NCI-H748 (cell line): ENCODE data around the gene STX3.
"Not testable (repeated sequence)": the region's sequence is repeated elsewhere in the genome, so short reads cannot be mapped to it uniquely, and the experiment has no call there.

Source experiments
- DNase-seq: peaks from one replicate; lab custom pipeline; 2025; ENCODE audit not compliant: unreplicated experiment; lab: John Stamatoyannopoulos, UW

STX3 gene

GRCh38 chr11:59758401-59759037, 3.3 kb downstream of the STX3 start:
- no peak for DNase-seq

DNA sequence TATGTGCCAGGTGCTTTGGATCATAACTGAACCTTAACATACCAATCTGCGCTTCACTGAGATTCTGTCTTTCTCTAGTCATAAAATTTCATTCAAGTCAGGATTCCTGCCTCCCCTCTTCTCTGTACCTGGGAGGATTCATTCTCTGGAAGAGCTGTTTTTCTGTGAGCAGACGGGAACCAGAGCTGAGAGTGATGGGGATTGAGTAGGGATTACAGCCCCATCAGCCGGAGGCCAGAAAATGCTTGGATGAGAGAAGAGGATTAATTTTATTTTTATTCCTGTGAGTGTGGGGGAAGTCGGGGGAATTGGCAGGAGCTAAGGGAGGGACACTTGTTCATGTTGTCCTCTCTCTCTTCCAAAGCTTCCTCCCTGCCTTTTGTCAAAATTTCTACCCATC, 4.7 kb downstream of the STX3 start:
- no peak for DNase-seq

DNA sequence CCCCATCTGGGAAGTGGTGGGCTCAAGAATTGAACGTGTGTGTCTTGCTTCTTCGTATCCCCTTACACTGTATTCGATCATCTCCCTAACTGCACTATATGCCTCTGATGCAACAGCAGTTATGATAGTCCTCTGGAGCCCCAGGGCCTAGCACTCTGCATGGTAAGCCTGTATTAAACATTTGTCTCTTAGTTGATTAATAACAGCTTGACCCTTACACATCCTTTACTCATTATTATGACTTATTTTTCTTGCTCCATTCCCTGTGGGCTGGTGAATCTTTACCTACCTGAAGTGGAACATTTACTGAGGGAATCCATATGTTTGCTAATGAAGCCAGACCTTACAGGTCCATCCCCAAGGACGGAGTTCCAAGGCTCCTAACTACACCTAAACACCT, 5.6 kb downstream of the STX3 start:
- no peak for DNase-seq

GRCh38 chr11:59761993-59762392, 6.8 kb downstream of the STX3 start:
- DNase-seq = no peak

GRCh38 chr11:59765068-59765735, 10.0 kb downstream of the STX3 start:
- no peak for DNase-seq

DNA sequence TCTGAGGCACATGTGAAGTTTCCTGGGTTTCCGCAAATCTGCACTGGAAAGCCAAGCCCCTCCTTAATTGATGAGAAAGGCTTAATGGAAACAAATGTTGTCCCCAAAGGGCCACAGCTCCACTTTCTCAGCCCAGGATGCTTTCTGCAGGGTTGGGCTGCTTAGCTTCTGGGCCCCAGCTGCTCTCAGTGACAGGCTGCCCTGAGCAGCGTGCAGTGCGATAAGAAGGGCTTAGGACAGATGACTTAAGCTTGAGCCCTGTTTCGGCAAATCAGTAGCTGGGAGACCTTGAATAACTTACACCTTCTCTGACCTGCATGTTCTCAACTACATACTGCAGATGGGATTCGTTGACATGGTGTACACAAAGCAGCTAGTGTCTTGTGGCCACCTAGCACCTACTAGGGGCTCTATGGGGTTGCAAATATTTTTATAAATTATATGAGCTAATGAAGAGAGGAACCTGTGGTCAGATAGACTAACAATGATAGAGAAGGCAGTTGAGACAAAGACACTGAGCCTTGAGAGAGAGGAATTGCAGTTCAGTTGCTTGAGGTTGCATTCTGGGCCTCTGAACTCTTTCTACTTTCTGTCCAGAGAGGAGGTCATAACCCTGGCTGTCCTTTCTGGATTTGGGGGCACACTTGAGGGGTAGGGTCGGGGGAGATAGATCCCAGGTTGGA, 11.5 kb downstream of the STX3 start:
- no peak for DNase-seq

- no peak for DNase-seq
Observed at GRCh38 chr11:59767225-59767611, 12.0 kb downstream of the STX3 start.

DNA sequence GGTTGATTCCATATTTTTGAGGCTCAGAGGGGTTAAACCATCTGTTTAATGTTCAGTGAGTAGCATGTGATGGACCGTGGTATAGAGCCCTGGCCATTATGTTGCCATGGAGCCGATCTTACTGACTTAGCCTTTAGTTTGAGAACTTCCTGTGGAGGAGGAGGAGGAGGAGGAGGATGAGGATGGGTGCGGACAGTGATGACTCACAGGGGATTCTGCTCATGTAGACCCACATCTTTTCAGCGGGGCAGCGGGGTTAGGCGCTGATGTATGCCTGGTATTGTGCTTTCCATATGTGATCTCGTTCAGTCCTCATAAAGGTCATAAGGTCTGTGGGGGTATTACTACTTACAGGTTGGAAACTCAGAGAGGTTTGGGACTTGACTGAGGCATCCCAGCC, 13.9 kb downstream of the STX3 start:
- DNase-seq = no peak

DNA sequence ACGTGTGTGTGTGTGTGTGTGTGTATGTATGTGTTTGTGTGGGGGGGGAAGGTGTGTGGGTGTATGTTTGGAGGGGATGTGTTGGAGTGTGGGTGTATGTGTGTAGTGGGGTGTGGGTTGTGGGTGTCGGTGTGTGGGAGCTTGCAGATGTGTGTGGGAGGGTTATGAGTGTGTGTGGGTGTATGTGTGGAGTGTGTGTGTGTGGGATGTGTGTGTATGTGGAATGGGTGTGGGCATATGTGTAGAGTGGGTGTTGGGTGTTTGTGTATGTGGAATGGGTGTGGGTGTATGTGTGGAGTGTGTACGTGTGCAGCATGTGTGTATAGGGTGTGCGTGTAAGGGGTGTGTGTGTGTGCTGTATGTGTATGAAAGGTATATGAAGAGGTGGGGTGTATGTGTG, 14.7 kb downstream of the STX3 start:
- no peak for DNase-seq

- DNase-seq = no peak
Observed at GRCh38 chr11:59770319-59770718, 15.1 kb downstream of the STX3 start.

GRCh38 chr11:59770869-59771268, 15.7 kb downstream of the STX3 start:
- no peak for DNase-seq

- DNase-seq = no peak
Observed at GRCh38 chr11:59771605-59772004, 16.4 kb downstream of the STX3 start.

- no peak for DNase-seq
Observed at GRCh38 chr11:59773083-59773440, 17.9 kb downstream of the STX3 start.

DNA sequence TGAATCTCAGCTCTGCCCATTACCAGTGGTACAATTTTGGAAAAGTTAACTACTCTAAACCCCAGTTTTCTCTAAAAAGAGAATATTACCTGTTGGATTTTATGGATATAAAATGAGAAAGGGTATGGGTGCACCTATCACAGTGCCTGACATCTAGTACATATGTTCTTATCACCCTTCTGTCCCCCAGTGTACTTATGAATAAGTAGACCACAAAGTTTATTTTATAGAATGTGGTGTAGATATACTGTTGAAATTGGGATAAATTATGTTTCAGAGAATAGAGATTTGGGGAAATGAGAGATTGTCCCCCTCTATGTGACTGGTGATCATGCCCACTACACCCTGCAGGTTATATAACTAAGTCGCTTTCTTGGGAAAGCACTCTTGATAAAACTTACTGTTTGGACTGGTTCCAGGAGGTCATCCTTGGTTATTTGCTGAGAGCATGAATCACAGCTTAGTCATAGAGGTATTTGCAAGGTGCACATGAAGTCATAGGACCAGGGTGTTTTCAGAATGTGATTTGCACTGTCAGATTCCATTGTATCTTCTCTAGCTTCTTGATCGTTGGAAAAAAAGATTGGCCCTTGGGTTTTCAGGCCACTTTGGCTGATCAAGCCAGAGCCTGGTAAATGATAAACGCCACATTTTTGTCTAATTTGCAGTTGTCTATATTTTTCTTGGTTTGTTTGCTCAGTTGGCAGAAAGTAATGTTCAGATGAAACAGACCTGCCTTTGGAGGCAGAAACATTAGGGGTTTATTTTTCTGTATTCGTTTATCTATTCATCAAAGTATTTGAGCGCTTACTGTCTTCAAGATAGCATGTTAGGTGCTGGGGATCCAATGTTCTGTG, 21.3 kb downstream of the STX3 start:
- no peak for DNase-seq

DNA sequence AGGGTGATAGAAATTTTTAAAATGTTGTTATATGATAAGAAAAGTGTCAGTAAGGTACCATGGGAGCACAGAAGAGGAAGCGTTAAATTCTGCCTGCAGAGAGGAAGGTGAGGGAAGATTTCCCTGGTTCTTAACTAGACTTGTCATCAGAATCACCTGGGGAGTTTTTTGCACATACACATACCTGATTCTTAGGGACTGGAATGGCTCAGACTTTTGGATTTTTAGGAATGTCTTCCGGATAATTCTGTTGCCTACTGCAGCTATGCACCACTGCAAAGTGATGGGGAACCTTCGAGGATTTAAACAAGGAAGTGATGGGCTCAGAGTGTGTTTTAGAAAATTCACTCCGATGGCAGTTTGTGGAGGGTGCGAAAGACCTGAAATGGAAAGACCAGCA, 21.9 kb downstream of the STX3 start:
- no peak for DNase-seq

- DNase-seq = no peak
Observed at GRCh38 chr11:59778122-59778521, 22.9 kb downstream of the STX3 start.

DNA sequence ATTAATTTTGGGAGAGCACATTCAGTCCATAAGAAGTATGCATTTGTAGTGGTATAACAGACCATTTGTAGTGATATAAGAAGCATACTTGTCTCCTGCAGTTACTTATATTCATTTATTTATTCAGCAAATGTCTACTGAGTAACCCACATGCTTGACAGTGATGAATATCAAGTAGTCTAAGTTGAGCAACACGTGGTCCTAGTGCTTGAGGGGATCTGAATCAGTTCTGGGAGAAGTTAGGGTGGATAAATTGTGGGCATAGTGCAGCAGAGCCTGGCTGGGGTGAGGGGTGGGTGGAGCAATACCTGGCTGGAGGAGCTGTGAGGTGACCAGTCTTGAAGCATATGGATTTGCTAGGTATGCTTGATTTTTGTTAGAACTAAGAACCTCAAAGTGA, 24.3 kb downstream of the STX3 start:
- no peak for DNase-seq

GRCh38 chr11:59782080-59782479, 26.9 kb downstream of the STX3 start:
- no peak for DNase-seq

DNA sequence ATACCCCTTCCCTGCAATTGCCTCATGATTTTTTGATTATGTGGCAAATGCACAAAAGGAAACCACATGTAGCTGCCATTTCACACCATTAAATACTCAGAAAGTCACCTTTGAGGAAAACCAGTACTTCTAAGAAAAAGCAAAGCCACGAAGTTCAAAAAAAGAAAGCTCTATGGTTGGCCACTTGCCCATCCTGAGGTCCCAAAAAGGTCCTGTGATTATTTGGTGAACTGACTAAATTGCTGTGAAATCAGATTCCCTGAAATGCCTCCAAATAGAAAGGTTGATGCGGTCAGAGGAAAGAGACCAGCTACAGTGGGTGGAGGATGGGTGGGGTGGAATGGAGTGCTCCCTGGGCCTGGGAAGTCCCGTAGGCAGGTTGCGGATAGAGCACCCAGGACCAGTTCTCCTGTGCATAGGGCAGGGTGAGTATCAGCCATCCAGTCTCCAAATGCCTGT, 28.5 kb downstream of the STX3 start:
- no peak for DNase-seq

DNA sequence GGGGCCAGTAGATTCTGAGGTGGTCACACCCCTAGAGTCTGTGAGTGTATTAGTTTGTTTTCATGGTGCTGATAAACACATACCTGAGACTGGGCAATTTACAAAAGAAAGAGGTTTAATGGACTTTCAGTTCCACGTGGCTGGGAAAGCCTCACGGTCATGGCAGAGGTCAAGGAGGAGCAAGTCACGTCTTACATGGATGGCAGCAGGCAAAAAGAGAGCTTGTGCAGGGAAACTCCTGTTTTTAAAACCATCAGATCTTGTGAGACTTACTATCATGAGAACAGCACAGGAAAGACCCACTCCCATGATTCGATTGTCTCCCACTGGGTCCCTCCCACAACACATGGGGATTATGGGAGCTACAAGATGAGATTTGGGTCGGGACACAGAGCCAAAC, 29.3 kb downstream of the STX3 start:
- not testable (repeated sequence) for DNase-seq

- no peak for DNase-seq
Observed at GRCh38 chr11:59785818-59786217, 30.6 kb downstream of the STX3 start.

DNA sequence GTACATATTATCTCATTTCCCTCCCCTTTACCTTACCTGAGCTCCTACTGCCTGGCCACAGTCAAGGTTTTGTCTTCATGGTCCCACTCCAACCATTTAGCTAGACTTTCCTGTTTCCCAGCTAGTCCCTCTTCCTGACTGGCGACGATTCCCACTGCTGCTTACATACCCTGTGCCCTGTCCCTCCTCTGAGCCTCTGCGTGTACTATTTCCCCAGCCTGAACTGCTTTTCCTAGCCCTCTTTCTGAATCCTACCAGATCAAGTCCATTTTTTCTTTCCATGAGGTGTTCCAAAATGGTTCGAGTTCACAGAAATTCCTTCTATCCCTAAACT, 32.0 kb downstream of the STX3 start:
- DNase-seq = no peak
